Measurements from ENCODE around the gene ADCY4. TPM values are rescaled to one million over a fixed set of nuclear protein-coding genes. Genes with fewer than 3 reads are reported as not detected.

The ADCY4 gene
- total RNA-seq, 1 donor from 2014 or later = 138 TPM

GRCh38 chr14:24338843-24339242 is 4.0 kb upstream of the ADCY4 start:
- no peak for DNase-seq

GRCh38 chr14:24337824-24338175 is 2.9 kb upstream of the ADCY4 start:
- DNase-seq = no peak

GRCh38 chr14:24337144-24337823 is 2.4 kb upstream of the ADCY4 start:
- DNase-seq = no peak

GRCh38 chr14:24335461-24336171 is 745 bp upstream of the ADCY4 start:
- DNase-seq = peak; percentile 47

DNA sequence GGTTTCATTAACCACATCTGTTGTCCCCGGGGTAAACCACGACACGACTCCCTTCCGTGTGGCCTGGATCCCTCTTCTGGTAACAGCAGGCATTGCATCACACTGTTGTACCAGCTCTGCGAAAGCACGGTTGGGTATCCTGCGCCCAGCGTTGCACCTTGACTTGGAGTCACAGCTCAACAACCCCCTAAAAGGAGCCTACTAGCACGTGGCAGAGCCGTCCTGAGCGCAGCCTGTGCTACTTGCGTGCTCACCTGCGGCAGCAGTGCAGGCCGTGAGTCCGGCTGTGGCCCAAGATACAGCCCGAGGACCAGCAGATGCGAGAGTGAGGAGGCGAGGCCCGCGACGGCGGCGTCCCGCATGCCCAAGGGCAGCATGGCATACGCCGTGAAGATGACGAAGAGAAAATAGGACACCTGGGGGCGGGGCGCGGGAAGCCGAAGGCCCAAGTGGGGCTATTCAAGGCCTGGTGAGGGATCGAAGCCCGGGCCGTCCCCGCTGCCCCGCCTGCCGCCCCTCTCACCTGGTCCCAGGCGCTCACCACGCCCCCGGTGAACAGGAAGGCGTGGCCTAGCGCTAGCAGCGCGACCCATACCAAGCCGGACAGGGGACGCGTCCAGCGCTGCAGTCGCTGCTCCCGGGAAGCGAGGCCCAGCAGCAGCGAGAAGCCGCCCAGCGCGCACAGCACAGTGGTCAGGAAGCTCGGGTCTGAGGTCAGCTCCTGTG is 2.4 kb downstream of the ADCY4 start:
- DNase-seq = peak; percentile 73

GRCh38 chr14:24331731-24332267 is 3.1 kb downstream of the ADCY4 start:
- no peak for DNase-seq

- no peak for DNase-seq
Observed at GRCh38 chr14:24330973-24331674, 3.7 kb downstream of the ADCY4 start.

- DNase-seq = no peak
Observed at GRCh38 chr14:24329736-24330135, 5.1 kb downstream of the ADCY4 start.

DNA sequence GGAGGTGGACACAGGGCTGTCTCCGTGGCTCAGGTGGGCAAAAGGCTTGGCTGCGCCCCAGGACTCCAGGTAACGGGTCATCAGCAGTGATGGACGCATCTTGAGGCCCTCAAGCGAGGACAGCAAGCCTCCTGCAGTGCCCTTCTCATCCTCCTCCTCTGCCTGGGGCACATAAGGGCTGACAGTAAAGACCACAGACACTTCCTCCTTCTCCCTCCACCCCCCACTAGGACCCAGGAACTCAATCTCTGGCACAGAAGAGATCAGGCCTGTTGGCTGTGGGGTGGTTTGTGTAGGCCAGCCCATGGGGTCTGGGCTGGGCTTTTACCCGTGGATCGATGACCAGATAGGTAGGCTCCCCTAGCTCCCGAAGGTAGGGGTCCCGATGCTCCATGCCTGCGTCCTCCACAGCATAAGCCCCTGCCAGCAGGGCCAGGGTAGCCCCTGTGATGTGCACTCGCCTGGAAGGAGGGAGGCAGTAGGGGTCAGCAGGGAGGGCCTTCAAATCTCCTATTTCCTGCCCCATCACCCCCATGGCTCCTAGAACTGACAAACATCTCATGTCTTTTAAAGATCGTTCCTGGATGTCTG is 5.7 kb downstream of the ADCY4 start:
- no peak for DNase-seq

- peak; percentile 54 for DNase-seq
Observed at GRCh38 chr14:24327914-24328313, 7.0 kb downstream of the ADCY4 start.

DNA sequence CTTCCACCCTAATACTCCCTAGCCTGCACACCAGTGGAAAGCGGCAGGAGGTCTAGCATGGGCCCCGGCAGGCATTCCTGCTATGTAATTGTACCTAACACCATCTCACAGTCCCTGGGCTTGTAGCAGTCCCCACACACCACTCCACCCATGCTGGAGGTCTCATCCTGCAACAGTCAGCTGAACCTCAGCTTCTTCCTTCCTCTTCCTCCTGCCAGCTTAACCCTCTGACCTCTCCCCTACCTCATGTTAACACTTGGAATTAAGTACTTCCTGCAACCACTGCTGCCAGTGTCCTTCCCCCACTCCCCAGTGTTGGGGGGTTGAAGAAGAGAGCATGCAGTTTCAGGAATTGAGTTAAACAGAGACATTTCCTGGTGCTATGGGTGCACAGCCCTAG is 7.6 kb downstream of the ADCY4 start:
- no peak for DNase-seq

DNA sequence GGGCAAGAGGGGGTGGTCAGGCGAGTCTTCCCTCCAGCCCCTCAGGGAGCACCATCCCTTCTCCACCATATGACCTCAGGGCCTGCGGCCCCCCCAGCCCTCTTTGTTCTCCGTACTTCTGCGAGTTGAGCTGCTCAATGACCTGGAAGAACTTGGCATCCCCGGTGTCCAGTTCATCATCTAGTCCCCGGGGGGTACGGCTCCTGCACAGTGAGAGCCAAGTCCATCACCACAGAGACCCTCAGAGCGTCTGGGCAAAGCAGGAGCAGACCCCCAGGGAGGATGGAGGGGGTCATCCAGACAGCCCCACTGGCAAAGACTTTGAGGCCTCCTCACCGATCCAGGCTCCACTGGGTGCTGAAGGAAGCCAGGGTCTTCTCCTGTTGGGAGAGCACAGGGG is 8.9 kb downstream of the ADCY4 start:
- DNase-seq = no peak

DNA sequence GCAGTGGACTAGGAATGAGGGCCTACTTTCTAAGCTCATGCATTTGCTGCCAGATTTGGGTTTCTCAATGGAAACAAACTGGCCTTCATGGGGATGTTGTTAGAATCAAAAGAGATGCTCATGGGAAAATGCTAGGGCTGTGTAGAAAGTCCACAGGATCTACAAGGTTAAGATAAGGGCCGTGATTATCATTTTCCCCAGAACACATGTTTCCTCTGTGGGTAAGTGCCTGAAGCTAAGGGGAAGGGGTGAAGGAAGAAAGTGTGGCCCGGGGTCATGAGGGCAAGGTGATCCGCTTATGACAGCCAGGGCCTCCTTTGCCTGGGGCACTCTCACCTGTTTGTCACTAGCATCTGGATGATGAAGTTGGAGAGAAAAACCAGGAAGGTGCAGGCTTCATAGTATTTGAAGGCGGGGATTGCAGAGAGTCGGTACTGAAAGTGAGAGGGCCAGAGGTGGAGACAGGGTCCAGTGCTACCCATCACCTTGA is 9.8 kb downstream of the ADCY4 start:
- no peak for DNase-seq

GRCh38 chr14:24324024-24324423 is 10.8 kb downstream of the ADCY4 start:
- DNase-seq = no peak

- DNase-seq = no peak
Observed at GRCh38 chr14:24323341-24323740, 11.5 kb downstream of the ADCY4 start.

GRCh38 chr14:24322672-24323071 is 12.2 kb downstream of the ADCY4 start:
- DNase-seq = no peak

DNA sequence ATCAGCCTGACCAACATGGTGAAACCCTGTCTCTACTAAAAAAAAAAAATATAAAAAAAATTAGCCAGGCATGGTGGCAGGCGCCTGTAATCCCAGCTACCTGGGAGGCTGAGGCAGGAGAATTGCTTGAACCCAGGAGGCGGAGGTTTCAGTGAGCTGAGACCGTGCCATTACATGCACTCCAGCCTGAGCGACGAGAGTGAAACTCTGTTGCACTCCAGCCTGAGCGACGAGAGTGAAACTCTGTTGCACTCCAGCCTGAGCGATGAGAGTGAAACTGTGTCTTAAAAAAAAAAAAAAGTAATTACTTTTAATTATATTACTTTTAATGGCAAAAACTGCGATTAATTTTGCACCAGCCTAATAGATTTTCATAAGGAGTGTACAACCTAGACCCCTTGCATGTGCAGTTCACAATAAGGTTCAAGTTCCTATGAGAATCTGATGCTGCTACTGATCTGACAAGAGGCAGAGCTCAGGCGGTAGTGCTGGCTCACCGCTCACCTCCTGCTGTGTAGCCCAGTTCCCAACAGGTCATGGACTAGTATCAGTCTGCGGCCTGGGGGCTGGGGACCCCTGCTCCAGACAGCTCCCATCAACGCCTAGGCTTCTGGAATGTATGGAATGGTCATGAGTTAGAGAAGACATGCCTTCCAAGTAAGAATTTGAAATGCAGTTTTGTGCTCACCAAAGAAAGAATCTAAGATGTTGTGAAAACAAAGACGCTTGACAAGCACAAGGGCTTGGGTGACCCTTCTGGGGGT is 13.5 kb downstream of the ADCY4 start:
- no peak for DNase-seq

DNA sequence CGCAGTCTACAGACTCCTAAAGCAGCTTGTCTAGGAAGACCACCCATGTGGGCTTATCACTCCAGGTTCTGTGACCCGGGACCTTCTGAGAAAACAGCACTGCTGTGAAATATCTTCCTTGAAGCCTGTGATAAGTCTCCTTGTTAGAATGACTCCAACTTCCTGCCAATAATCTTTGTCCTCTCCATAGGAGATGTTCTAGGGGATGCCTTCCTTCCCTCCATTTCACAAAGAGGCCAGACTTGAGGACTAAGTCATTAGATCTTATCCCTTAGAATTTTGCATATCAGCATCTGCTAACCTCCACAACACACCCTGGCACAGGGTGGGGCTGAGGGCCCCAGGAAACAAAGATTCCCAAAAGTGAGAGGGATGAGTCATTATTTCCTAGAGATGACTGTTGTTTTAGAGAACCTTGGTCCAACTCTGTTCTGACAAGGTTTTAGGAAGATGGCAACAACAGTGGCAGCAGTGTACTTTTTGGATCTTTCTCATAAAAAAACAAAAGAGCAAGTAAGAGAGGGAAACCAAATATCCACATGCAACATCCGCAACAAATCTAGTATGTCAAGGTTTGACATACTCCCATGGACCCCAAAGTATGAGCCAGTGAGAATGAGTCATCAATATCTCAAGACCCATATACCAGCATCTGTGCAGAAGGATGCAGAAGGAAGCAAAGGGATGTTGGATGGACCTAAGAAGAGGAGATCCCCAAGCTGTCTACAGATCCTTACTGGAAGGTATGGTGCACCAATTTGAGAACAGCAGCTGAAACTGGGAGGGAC is 17.5 kb downstream of the ADCY4 start:
- DNase-seq = no peak

DNA sequence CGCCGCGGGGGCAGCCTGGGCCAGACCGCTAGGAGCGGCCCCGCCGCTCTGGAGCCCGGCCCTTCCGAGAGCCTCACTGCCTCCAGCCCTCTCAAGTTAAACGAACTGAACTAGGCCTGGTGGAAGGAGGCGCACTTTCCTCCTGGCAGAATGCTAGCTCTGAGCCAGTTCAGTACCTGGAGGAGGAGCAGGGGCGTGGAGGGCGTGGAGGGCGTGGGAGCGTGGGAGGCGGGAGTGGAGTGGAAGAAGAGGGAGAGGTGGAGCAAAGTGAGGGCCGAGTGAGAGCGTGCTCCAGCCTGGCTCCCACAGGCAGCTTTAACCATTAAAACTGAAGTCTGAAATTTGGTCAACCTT is 18.3 kb downstream of the ADCY4 start:
- no peak for DNase-seq

- DNase-seq = peak; percentile 68
Observed at GRCh38 chr14:24315807-24316596, 18.9 kb downstream of the ADCY4 start.

All from dermis blood vessel endothelial cell (primary cell).